Measurements from ENCODE around the gene RFTN2. TPM values are rescaled to one million over a fixed set of nuclear protein-coding genes. Genes with fewer than 3 reads are reported as not detected.

Gene RFTN2
- total and polyA plus RNA-seq, 2 experiments from 2014 or later, result 0.42 to 2.1 TPM

DNA sequence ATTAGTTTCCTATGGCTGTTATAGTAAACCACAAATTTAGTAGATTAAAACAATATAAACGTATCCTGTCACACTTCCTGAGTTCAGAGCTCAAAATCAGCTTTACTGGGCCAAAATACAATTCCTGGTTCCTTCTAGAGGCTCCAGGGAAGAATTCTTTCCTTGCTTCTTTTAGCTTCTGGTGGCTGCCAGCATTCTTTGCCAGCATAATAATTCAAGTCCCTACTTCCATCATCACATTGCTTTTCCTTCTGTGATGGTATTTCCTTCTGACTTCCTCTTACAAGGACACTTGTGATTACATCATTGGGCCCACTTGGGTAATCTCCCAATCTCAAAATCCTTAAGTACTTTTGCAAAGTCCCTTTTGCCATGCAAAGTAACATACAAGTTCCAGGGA, 118.9 kb downstream of the RFTN2 start:
- peak overlapping the region; percentile 64 for H3K27ac Mint-ChIP-seq
- peaks cover 1% of the 10 kb centered on the region for H3K27me3 Mint-ChIP-seq (ENCODE audit: insufficient read depth, low read depth, poor library complexity)

More for the DNA sequence above, 118.9 kb downstream of the RFTN2 start:
- no peaks in the 10 kb centered on the region for H3K9me3 Mint-ChIP-seq
- H3K36me3 Mint-ChIP-seq (ENCODE audit: low read depth), result peaks cover 38% of the 10 kb centered on the region
- Histone ChIP-seq H3K79me2 (replicated peaks; ENCODE audit: insufficient read depth) (no peaks in the 10 kb centered on the region), H4K20me1 (replicated peaks; ENCODE audit: insufficient read depth) (no peaks in the 10 kb centered on the region), H3K4me3 (no peak overlapping the region), H3K27ac (ENCODE audit: low read depth) (no peak overlapping the region), H3F3A (replicated peaks; ENCODE audit: low read depth) (no peaks in the 10 kb centered on the region), H3K36me3 (ENCODE audit: insufficient read depth) (0 out of 2 replicates have a peak, but pooled peaks cover 2% of the 10 kb centered on the region), H3K4me2 (no peak overlapping the region), H2AFZ (no peak overlapping the region), H3K9me2 (ENCODE audit: insufficient read depth) (no peaks in the 10 kb centered on the region), H3K27me3 (ENCODE audit: insufficient read depth) (no peaks in the 10 kb centered on the region), H3K4me1 (ENCODE audit: insufficient read depth) (no peaks in the 10 kb centered on the region)
- no peak for TF ChIP-seq EZH2phosphoT487 (IDR thresholded peaks at IDR 0.05; ENCODE audit: unreplicated experiment)
- TF ChIP-seq NANOG (IDR thresholded peaks at IDR 0.05; ENCODE audit: borderline replicate concordance), result no peak
- no peak for TF ChIP-seq ZNF331 (CRISPR knock-in tag; IDR thresholded peaks at IDR 0.05; ENCODE audit: low read depth)
- TF ChIP-seq EZH2 (IDR thresholded peaks at IDR 0.05; ENCODE audit: low read depth, unreplicated experiment), result no peak
- TF ChIP-seq, protein P1, sequence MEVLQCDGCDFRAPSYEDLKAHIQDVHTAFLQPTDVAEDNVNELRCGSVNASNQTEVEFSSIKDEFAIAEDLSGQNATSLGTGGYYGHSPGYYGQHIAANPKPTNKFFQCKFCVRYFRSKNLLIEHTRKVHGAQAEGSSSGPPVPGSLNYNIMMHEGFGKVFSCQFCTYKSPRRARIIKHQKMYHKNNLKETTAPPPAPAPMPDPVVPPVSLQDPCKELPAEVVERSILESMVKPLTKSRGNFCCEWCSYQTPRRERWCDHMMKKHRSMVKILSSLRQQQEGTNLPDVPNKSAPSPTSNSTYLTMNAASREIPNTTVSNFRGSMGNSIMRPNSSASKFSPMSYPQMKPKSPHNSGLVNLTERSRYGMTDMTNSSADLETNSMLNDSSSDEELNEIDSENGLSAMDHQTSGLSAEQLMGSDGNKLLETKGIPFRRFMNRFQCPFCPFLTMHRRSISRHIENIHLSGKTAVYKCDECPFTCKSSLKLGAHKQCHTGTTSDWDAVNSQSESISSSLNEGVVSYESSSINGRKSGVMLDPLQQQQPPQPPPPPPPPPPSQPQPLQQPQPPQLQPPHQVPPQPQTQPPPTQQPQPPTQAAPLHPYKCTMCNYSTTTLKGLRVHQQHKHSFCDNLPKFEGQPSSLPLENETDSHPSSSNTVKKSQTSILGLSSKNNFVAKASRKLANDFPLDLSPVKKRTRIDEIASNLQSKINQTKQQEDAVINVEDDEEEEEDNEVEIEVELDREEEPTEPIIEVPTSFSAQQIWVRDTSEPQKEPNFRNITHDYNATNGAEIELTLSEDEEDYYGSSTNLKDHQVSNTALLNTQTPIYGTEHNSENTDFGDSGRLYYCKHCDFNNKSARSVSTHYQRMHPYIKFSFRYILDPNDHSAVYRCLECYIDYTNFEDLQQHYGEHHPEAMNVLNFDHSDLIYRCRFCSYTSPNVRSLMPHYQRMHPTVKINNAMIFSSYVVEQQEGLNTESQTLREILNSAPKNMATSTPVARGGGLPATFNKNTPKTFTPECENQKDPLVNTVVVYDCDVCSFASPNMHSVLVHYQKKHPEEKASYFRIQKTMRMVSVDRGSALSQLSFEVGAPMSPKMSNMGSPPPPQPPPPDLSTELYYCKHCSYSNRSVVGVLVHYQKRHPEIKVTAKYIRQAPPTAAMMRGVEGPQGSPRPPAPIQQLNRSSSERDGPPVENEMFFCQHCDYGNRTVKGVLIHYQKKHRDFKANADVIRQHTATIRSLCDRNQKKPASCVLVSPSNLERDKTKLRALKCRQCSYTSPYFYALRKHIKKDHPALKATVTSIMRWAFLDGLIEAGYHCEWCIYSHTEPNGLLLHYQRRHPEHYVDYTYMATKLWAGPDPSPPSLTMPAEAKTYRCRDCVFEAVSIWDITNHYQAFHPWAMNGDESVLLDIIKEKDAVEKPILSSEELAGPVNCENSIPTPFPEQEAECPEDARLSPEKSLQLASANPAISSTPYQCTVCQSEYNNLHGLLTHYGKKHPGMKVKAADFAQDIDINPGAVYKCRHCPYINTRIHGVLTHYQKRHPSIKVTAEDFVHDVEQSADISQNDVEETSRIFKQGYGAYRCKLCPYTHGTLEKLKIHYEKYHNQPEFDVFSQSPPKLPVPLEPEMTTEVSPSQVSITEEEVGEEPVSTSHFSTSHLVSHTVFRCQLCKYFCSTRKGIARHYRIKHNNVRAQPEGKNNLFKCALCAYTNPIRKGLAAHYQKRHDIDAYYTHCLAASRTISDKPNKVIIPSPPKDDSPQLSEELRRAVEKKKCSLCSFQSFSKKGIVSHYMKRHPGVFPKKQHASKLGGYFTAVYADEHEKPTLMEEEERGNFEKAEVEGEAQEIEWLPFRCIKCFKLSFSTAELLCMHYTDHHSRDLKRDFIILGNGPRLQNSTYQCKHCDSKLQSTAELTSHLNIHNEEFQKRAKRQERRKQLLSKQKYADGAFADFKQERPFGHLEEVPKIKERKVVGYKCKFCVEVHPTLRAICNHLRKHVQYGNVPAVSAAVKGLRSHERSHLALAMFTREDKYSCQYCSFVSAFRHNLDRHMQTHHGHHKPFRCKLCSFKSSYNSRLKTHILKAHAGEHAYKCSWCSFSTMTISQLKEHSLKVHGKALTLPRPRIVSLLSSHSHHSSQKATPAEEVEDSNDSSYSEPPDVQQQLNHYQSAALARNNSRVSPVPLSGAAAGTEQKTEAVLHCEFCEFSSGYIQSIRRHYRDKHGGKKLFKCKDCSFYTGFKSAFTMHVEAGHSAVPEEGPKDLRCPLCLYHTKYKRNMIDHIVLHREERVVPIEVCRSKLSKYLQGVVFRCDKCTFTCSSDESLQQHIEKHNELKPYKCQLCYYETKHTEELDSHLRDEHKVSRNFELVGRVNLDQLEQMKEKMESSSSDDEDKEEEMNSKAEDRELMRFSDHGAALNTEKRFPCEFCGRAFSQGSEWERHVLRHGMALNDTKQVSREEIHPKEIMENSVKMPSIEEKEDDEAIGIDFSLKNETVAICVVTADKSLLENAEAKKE (CRISPR knock-in tag; IDR thresholded peaks at IDR 0.05), result no peak
- TF ChIP-seq, protein P2, sequence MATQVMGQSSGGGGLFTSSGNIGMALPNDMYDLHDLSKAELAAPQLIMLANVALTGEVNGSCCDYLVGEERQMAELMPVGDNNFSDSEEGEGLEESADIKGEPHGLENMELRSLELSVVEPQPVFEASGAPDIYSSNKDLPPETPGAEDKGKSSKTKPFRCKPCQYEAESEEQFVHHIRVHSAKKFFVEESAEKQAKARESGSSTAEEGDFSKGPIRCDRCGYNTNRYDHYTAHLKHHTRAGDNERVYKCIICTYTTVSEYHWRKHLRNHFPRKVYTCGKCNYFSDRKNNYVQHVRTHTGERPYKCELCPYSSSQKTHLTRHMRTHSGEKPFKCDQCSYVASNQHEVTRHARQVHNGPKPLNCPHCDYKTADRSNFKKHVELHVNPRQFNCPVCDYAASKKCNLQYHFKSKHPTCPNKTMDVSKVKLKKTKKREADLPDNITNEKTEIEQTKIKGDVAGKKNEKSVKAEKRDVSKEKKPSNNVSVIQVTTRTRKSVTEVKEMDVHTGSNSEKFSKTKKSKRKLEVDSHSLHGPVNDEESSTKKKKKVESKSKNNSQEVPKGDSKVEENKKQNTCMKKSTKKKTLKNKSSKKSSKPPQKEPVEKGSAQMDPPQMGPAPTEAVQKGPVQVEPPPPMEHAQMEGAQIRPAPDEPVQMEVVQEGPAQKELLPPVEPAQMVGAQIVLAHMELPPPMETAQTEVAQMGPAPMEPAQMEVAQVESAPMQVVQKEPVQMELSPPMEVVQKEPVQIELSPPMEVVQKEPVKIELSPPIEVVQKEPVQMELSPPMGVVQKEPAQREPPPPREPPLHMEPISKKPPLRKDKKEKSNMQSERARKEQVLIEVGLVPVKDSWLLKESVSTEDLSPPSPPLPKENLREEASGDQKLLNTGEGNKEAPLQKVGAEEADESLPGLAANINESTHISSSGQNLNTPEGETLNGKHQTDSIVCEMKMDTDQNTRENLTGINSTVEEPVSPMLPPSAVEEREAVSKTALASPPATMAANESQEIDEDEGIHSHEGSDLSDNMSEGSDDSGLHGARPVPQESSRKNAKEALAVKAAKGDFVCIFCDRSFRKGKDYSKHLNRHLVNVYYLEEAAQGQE (IDR thresholded peaks at IDR 0.05; ENCODE audit: unreplicated experiment), result no peak
- TF ChIP-seq JUNB (IDR thresholded peaks at IDR 0.05; ENCODE audit: unreplicated experiment), result no peak
- TF ChIP-seq STAT1 (IDR thresholded peaks at IDR 0.05; ENCODE audit: unreplicated experiment), result no peak
- no peak for TF ChIP-seq ZNF114 (CRISPR knock-in tag; IDR thresholded peaks at IDR 0.05)
- ATAC-seq (no peak), DNase-seq (ENCODE audit: low spot score) (no peak)
- no peak overlapping the region for H3K4me3 Mint-ChIP-seq
- peaks cover 6% of the 10 kb centered on the region; the same call in 2 of the 3 replicates for H3K4me1 Mint-ChIP-seq

Data from GM23338 (cell line).